ENCODE results near the gene MPIG6B.

Gene MPIG6B, protein sequence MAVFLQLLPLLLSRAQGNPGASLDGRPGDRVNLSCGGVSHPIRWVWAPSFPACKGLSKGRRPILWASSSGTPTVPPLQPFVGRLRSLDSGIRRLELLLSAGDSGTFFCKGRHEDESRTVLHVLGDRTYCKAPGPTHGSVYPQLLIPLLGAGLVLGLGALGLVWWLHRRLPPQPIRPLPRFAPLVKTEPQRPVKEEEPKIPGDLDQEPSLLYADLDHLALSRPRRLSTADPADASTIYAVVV

GRCh38 chr6:31723245-31723979 lies at the start of gene MPIG6B:
TSS of gene MPIG6B (plus strand) at chr6:31723373. CDS start at chr6:31723384, 11 bp downstream.
- TF ChIP-seq, protein P1, sequence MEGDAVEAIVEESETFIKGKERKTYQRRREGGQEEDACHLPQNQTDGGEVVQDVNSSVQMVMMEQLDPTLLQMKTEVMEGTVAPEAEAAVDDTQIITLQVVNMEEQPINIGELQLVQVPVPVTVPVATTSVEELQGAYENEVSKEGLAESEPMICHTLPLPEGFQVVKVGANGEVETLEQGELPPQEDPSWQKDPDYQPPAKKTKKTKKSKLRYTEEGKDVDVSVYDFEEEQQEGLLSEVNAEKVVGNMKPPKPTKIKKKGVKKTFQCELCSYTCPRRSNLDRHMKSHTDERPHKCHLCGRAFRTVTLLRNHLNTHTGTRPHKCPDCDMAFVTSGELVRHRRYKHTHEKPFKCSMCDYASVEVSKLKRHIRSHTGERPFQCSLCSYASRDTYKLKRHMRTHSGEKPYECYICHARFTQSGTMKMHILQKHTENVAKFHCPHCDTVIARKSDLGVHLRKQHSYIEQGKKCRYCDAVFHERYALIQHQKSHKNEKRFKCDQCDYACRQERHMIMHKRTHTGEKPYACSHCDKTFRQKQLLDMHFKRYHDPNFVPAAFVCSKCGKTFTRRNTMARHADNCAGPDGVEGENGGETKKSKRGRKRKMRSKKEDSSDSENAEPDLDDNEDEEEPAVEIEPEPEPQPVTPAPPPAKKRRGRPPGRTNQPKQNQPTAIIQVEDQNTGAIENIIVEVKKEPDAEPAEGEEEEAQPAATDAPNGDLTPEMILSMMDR (IDR thresholded peaks at IDR 0.05; ENCODE audit: low read depth, low read length): no peak
- H3K4me3 ChIP-seq (ENCODE audit: low read depth, low read length): no peak within 1 kb of the TSS

DNA sequence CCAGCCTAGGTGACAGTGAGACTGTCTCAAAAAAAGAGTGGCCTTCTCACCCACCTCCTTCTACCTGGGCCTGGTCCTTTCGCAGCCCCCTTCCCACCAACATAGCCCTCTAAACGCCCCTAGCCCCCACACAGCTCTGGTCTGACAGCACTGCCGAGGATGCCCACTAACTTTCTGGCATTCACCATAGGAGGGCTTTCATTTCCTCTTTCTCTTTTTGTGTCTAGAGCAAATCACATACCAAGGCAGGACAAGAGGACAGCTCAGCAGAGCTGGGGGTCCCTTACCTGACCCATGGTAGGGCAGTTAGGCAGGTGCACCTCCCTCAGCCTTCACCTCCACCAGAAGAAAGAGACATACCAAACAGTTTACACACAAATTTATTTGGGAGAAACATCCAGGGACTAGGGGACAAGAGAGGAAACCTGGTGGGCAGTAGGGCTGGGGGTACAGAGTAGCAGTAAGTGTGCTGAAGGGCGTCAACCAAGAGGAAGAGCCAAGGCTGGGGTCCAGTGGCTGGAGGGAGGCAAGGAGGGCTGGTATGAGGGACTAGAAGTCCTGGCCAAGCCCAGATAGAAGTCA lies 46.8 kb upstream of the MPIG6B start:
- no peak overlapping the region for H3K4me3 ChIP-seq (ENCODE audit: low read depth, low read length)
- TF ChIP-seq, protein P1 (IDR thresholded peaks at IDR 0.05; ENCODE audit: low read depth, low read length): no peak

GRCh38 chr6:31676904-31677303 lies 46.3 kb upstream of the MPIG6B start:
- H3K4me3 ChIP-seq (ENCODE audit: low read depth, low read length): no peak overlapping the region
- TF ChIP-seq, protein P1 (IDR thresholded peaks at IDR 0.05; ENCODE audit: low read depth, low read length): no peak

GRCh38 chr6:31677955-31678354 lies 45.2 kb upstream of the MPIG6B start:
- TF ChIP-seq, protein P1 (IDR thresholded peaks at IDR 0.05; ENCODE audit: low read depth, low read length): no peak
- H3K4me3 ChIP-seq (ENCODE audit: low read depth, low read length): no peak overlapping the region

DNA sequence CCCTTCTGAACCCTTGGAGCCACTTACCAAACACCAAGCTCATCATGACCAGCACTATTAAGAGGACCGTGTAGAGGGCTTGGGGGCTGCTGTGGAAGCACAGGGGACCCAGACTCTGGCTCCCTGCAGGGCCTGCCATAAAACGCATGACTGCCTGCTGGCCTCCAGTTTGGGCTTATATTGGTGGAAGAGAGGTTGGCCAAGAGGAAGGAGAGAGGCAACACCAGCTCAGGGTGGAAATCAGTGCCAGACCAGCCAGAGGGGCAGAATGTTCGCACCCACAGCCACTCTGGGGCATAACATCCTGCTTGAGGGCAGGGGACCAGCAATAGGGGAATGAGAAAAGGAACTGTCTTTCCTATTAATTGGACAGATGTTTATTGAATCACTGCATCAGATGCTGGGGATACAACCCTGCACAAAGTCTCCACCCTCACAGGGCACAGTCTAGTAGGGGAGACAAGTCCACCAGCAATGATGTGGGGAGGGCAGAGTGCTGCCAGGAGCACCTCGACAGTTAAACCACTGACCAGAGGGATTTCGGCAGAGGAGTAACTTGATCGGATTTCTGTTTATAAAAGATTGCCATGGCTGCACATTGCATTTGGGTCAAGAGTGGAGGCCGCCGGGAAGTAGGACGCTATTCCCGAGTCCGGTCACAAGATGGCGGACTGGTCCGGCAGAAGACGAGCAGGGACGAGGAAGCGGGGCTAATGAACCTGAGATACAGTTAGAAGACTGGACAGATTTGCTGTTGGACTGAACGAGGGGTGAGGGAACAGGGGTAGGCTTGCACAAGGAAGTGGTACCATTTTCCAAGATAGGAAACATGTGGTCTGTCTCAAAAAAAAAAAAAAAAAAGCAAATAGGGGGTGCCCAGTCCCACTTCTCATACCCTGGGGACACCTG lies 42.7 kb upstream of the MPIG6B start, which contains the start of gene LY6G5C:
TSS of gene LY6G5C (minus strand) at position 842 of the 909 bp plus-strand sequence. CDS start at position 148, 694 bp downstream.
- H3K4me3 ChIP-seq (ENCODE audit: low read depth, low read length): peak within 1 kb of the TSS; percentile 57
- TF ChIP-seq, protein P1 (IDR thresholded peaks at IDR 0.05; ENCODE audit: low read depth, low read length): peak; percentile 54

DNA sequence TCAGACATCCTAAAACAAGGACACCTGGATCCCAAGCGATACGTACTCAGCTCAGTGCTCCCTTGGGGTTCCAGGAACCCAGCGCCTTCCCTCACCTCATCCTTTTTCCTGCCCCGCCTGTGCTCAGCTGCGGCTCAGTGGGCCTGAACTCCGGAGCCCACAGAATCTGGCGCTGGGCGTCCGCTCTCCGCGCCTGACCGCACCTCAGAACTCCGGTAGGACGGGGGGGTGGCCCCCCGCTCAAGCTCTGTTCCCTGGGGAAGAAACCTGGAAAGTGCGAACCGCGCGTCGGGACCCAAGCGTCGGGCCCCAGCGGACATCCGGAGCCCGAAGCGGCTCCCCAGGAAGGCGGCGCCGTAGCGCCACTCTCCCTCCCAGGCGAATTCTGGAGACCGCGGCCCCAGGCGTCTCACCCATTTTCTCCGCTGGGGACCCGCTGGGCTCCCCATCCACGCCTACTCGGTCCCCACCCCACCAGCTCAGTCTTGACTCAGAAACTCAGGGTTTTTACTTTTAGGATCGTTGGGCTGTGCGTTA lies 42.0 kb upstream of the MPIG6B start:
- peak overlapping the region; percentile 57 for H3K4me3 ChIP-seq (ENCODE audit: low read depth, low read length)
- TF ChIP-seq, protein P1 (IDR thresholded peaks at IDR 0.05; ENCODE audit: low read depth, low read length): no peak

All from WI38 (cell line).